Parathyroid adenoma (tissue), 2 donors: Measurements from ENCODE around the gene NCKAP5.

Experiments used
- H2AFZ ChIP-seq: fragments of 300-600 bp; sonication (generic); one replicate; pipeline ENCODE4 v1.7.0; 2017; ENCODE audit warnings: antibody characterized with exemption, mild to moderate bottlenecking
- H3K27ac ChIP-seq: fragments of 300-600 bp; sonication (generic); one replicate; pipeline ENCODE4 v1.7.0; 2017
- H3K27me3 ChIP-seq: fragments of 300-600 bp; sonication (generic); one replicate; pipeline ENCODE4 v1.7.0; 2017; ENCODE audit warnings: low read length; ENCODE audit not compliant: control insufficient read depth, insufficient read depth
- H3K36me3 ChIP-seq: fragments of 300-600 bp; sonication (generic); one replicate; pipeline ENCODE4 v1.7.0; 2017; ENCODE audit warnings: low read length; ENCODE audit not compliant: control insufficient read depth, insufficient read depth
- H3K4me1 ChIP-seq: fragments of 300-600 bp; sonication (generic); one replicate; pipeline ENCODE4 v1.7.0; 2017; ENCODE audit warnings: control low read depth
- H3K4me2 ChIP-seq: fragments of 300-600 bp; sonication (generic); one replicate; pipeline ENCODE4 v1.7.0; 2017; ENCODE audit warnings: low read length
- H3K4me3 ChIP-seq: fragments of 300-600 bp; sonication (generic); one replicate; pipeline ENCODE4 v1.7.0; 2017; ENCODE audit warnings: low read depth, low read length
- H3K79me2 ChIP-seq: fragments of 300-600 bp; sonication (generic); one replicate; pipeline ENCODE4 v1.7.0; 2017; ENCODE audit warnings: control low read depth
- H3K9ac ChIP-seq: fragments of 300-600 bp; sonication (generic); one replicate; pipeline ENCODE4 v1.7.0; 2017; ENCODE audit warnings: mild to moderate bottlenecking
- H3K9me3 ChIP-seq: fragments of 300-600 bp; sonication (generic); one replicate; pipeline ENCODE4 v1.7.0; 2017; ENCODE audit warnings: low read length; ENCODE audit not compliant: control insufficient read depth
- CTCF ChIP-seq: fragments of 300-600 bp; sonication (generic); IDR thresholded peaks from one replicate; pipeline ENCODE4 v1.7.0; 2017; ENCODE audit warnings: antibody characterized with exemption, mild to moderate bottlenecking
- donor health status: primary hyperparathyroidism.

Gene NCKAP5

GRCh38 chr2:133459590-133459989 is 108.7 kb downstream of the NCKAP5 start:
- H3K4me2 ChIP-seq, result no peak overlapping the region
- no peaks in the 10 kb centered on the region for H3K79me2 ChIP-seq
- no peak for TF ChIP-seq CTCF
- H3K27me3 ChIP-seq, result no peaks in the 10 kb centered on the region
- H3K36me3 ChIP-seq, result no peaks in the 10 kb centered on the region
- no peak overlapping the region for H2AFZ ChIP-seq
- no peak overlapping the region for H3K9ac ChIP-seq
- H3K4me1 ChIP-seq, result no peaks in the 10 kb centered on the region
- no peak overlapping the region for H3K27ac ChIP-seq
- H3K4me3 ChIP-seq, result no peak overlapping the region
- no peaks in the 10 kb centered on the region for H3K9me3 ChIP-seq

GRCh38 chr2:133458280-133458679 is 110.0 kb downstream of the NCKAP5 start:
- Histone ChIP-seq H3K4me3 (no peak overlapping the region), H3K79me2 (no peaks in the 10 kb centered on the region), H3K27ac (no peak overlapping the region), H2AFZ (no peak overlapping the region), H3K9me3 (no peaks in the 10 kb centered on the region), H3K9ac (no peak overlapping the region), H3K27me3 (no peaks in the 10 kb centered on the region), H3K4me2 (no peak overlapping the region), H3K36me3 (no peaks in the 10 kb centered on the region), H3K4me1 (no peaks in the 10 kb centered on the region)
- TF ChIP-seq CTCF, result no peak

GRCh38 chr2:133457861-133458260 is 110.4 kb downstream of the NCKAP5 start:
- Histone ChIP-seq H3K4me1 (no peaks in the 10 kb centered on the region), H3K79me2 (no peaks in the 10 kb centered on the region), H3K9me3 (no peaks in the 10 kb centered on the region), H3K27me3 (no peaks in the 10 kb centered on the region), H2AFZ (no peak overlapping the region), H3K4me2 (no peak overlapping the region), H3K27ac (no peak overlapping the region), H3K9ac (no peak overlapping the region), H3K4me3 (no peak overlapping the region), H3K36me3 (no peaks in the 10 kb centered on the region)
- no peak for TF ChIP-seq CTCF

DNA sequence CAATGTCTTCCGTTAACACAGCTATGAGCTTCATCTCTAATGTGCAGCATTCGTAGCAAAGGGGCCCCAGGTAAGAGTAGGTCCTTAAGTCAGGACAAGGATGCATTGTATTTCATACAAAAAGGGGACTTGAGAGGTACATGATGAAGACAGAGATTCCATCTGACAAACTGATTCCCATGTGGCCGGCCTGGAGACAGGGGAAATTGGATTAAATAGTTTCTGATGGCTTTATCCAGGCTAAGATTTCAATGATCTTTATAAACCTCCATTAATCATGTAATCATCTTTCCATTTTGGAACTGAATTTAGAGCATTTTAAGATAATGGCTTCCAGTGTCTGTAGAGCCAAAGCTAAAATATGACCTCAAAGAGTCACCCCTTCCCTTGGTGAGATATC is 111.3 kb downstream of the NCKAP5 start:
- H3K27me3 ChIP-seq, result no peaks in the 10 kb centered on the region
- no peak overlapping the region for H3K27ac ChIP-seq
- no peaks in the 10 kb centered on the region for H3K36me3 ChIP-seq
- no peak overlapping the region for H3K4me2 ChIP-seq
- no peaks in the 10 kb centered on the region for H3K4me1 ChIP-seq
- H2AFZ ChIP-seq, result no peak overlapping the region
- TF ChIP-seq CTCF, result no peak
- H3K79me2 ChIP-seq, result no peaks in the 10 kb centered on the region
- no peak overlapping the region for H3K9ac ChIP-seq
- H3K9me3 ChIP-seq, result no peaks in the 10 kb centered on the region
- no peak overlapping the region for H3K4me3 ChIP-seq

DNA sequence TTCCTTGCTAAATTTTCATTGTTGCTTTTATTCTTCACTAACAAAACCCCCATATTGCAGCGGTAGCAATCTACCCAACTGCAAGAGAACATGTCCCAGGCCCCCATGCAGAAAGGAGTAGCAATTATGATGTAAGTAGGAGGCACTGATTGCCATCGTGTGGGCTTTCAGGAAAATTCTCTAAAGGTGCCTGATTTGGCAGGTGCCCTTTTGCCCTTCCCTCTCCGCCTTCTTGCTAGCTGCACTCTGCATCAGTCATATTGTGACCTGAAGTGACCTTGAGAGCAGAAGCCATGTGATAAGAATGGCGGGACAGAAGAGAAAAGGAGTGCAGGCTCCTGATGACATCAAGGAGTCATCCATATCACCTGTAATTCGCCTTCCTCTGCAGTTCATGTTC is 112.1 kb downstream of the NCKAP5 start:
- Histone ChIP-seq H3K36me3 (no peaks in the 10 kb centered on the region), H3K9ac (no peak overlapping the region), H3K4me3 (no peak overlapping the region), H3K9me3 (no peaks in the 10 kb centered on the region), H3K4me1 (no peaks in the 10 kb centered on the region), H3K79me2 (no peaks in the 10 kb centered on the region), H3K27me3 (no peaks in the 10 kb centered on the region), H2AFZ (no peak overlapping the region), H3K4me2 (no peak overlapping the region), H3K27ac (no peak overlapping the region)
- TF ChIP-seq CTCF, result no peak
